A673 (cell line): ENCODE data around the gene DNAAF5. TPM values are rescaled to one million over a fixed set of nuclear protein-coding genes. Genes with fewer than 3 reads are reported as not detected.

Experiments
- BruUV-seq: library from RNA; stranded (reverse); fragments of 400-500 nt; replicated peaks from 2 replicates; lab custom pipeline; 2021; lab: Mats Ljungman, UMichigan
- CTCF ChIA-PET: fragments of 300-600 bp; sonication (Branson Sonifier 250); formaldehyde crosslinking; loops from one replicate; lab custom pipeline; 2022; ENCODE audit warnings: antibody characterized with exemption; lab: Charles Lee
- POLR2A ChIA-PET: fragments of 300-600 bp; sonication (Branson Sonifier 250); formaldehyde crosslinking; loops from one replicate; lab custom pipeline; 2022; ENCODE audit warnings: antibody characterized with exemption; ENCODE audit not compliant: low non-redundant PET; lab: Charles Lee
- DNase-seq: peaks from one replicate; pipeline ENCODE4 v3.0.0-alpha.2; 2015; ENCODE audit warnings: low spot score
- H3K27ac ChIP-seq: fragments of 200-600 bp; sonication (generic); 2 replicates; pipeline ENCODE4 v1.5.1; 2016; ENCODE audit warnings: mixed run types, low read depth, mild to moderate bottlenecking, mixed read lengths, antibody characterized with exemption, low read length; ENCODE audit not compliant: poor library complexity, severe bottlenecking
- H3K27me3 ChIP-seq: fragments of 200-600 bp; sonication (generic); replicated peaks from 2 replicates; pipeline ENCODE4 v1.6.1; 2017; ENCODE audit warnings: mixed run types, low read depth, mild to moderate bottlenecking, mixed read lengths, antibody characterized with exemption, low read length; ENCODE audit not compliant: insufficient read depth, poor library complexity
- H3K36me3 ChIP-seq: fragments of 200-600 bp; sonication (generic); 2 replicates; pipeline ENCODE4 v1.6.1; 2016; ENCODE audit warnings: mixed run types, mild to moderate bottlenecking, mixed read lengths, antibody characterized with exemption, low read length; ENCODE audit not compliant: insufficient read depth, poor library complexity, severe bottlenecking
- H3K4me1 ChIP-seq: fragments of 200-600 bp; sonication (generic); 2 replicates; pipeline ENCODE4 v1.6.1; 2017; ENCODE audit warnings: mixed run types, mild to moderate bottlenecking, mixed read lengths, antibody characterized with exemption, low read length; ENCODE audit not compliant: insufficient read depth, poor library complexity, severe bottlenecking
- H3K4me3 ChIP-seq: fragments of 200-600 bp; sonication (generic); 2 replicates; pipeline ENCODE4 v1.5.1; 2016; ENCODE audit warnings: low read depth, mixed run types, mild to moderate bottlenecking, mixed read lengths, low read length; ENCODE audit not compliant: poor library complexity, severe bottlenecking
- H3K9me3 ChIP-seq: fragments of 200-600 bp; sonication (generic); 2 replicates; pipeline ENCODE4 v1.6.1; 2016; ENCODE audit warnings: mixed run types, low read depth, mild to moderate bottlenecking, mixed read lengths, antibody characterized with exemption, low read length; ENCODE audit not compliant: poor library complexity, severe bottlenecking
- CTCF ChIP-seq: fragments of 300-800, 200-600 bp; sonication (generic); conservative IDR thresholded peaks from 2 replicates; pipeline ENCODE4 v1.5.1; 2017; ENCODE audit warnings: low read depth, mild to moderate bottlenecking, antibody characterized with exemption, low read length, moderate library complexity, mixed read lengths
- EZH2 ChIP-seq: fragments of 200-600 bp; sonication (generic); IDR thresholded peaks from 2 replicates; pipeline ENCODE4 v1.6.1; 2017; ENCODE audit warnings: borderline replicate concordance, low read depth, mild to moderate bottlenecking, mixed read lengths, antibody characterized with exemption, low read length; ENCODE audit not compliant: poor library complexity, severe bottlenecking
- intact Hi-C: fragments of 100-400 bp; cut with micrococcal nuclease; formaldehyde crosslinking; loops from one replicate; pipeline ENCODE4 v1.10.0; 2022; ENCODE audit not compliant: unreplicated experiment
- total RNA-seq: library from RNA; stranded (reverse); gene quantifications from 2 replicates; pipeline ENCODE4 v1.2.3, GENCODE V29; 2021

DNAAF5 gene
- total RNA-seq, 1 experiment from 2014 or later = 78.1 TPM

DNA sequence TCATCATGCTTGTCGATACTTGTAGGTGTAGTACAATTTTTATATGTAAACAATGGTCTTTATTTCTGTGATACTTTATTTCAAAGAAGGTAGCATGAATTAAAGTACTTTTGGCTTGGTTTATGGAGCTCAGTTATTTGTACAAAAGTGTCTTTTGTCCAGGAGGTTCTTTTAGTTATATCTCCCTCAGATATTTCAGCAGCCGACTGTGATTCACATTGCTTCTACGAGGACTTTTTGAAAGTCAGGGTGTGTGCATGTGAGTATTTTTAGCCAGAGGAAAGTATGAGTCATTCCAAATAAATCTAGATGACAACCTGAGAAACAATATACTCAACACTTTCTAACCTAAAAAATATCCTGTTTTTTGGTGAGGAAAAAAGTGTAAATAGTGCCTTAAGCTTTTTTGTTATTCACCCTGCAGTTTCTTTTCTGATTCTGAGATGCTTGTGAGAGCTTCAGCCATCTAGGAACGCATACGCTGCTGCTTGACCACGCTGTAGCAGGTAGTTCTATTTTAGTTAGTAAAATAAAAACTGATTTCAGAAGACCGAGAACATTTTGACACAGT lies 105.2 kb downstream of the DNAAF5 start:
- peak overlapping the region; percentile 53 for H3K27ac ChIP-seq
- H3K36me3 ChIP-seq = peaks cover 5% of the 10 kb centered on the region
- peaks cover 36% of the 10 kb centered on the region for H3K4me1 ChIP-seq
- intact Hi-C loops = no loop called here
- no peaks in the 10 kb centered on the region for H3K9me3 ChIP-seq
- ChIA-PET CTCF (no interaction called here), POLR2A (no interaction called here)
- BruUV-seq = no TSS peak
- peak; percentile 60 for DNase-seq
- no peaks in the 10 kb centered on the region for H3K27me3 ChIP-seq
- TF ChIP-seq CTCF (no peak), EZH2 (no peak)
- H3K4me3 ChIP-seq = no peak overlapping the region

- intact Hi-C loops = no loop called here
- H3K9me3 ChIP-seq = no peaks in the 10 kb centered on the region
- TF ChIP-seq CTCF (no peak), EZH2 (no peak)
- ChIA-PET POLR2A (no interaction called here), CTCF (no interaction called here)
- no TSS peak for BruUV-seq
- no peak within 1 kb of the TSS for H3K4me3 ChIP-seq
- peaks cover 35% of the 10 kb centered on the region for H3K4me1 ChIP-seq
- H3K36me3 ChIP-seq = peaks cover 5% of the 10 kb centered on the region
- peak within 1 kb of the TSS; percentile 53 for H3K27ac ChIP-seq
- DNase-seq = no peak
- no peaks in the 10 kb centered on the region for H3K27me3 ChIP-seq
These were observed 105.9 kb downstream of the DNAAF5 start, which contains the start of gene SUN1 for GRCh38 chr7:832167-832967. TSS of gene SUN1 (plus strand) at chr7:832476. CDS start at chr7:832525, 49 bp downstream.

DNA sequence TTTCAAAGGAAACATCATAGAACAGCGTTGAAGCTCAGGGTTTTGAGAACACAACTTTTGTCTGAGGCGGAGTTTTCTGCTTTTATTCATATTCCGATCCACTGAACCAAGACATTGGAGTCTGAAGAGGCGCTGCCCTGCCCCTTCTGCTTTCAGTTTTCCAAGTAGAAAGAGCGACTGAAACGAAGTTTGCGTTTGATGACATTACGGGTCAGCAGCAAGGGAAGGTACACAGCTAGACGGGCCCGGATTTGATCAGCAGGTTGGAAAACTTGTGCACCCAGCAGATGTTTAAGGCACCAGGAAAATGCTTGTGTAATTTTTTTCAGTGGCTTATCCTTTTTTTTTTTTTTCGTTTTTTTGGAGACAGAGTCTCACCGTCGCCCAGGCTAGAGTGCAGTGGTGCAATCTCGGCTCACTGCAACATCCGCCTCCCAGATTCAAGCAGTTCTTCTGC lies 106.5 kb downstream of the DNAAF5 start:
- TF ChIP-seq CTCF = no peak
- Histone ChIP-seq H3K27ac (no peak overlapping the region), H3K27me3 (no peaks in the 10 kb centered on the region), H3K9me3 (no peaks in the 10 kb centered on the region), H3K4me1 (peaks cover 35% of the 10 kb centered on the region), H3K4me3 (no peak overlapping the region), H3K36me3 (peaks cover 5% of the 10 kb centered on the region)
- ChIA-PET CTCF (interaction anchor here (0.7 kb wide), 1 partner anchor 20 kb away, joined by 5 read pairs; no protein-coding TSS in a partner anchor), POLR2A (no interaction called here)
- no peak for DNase-seq
- intact Hi-C loops = no loop called here
- BruUV-seq = no TSS peak
